ENCODE results near the gene KMT2C. TPM values are rescaled to one million over a fixed set of nuclear protein-coding genes. Genes with fewer than 3 reads are reported as not detected.
"Not testable (repeated sequence)": the region's sequence is repeated elsewhere in the genome, so short reads cannot be mapped to it uniquely, and the experiment has no call there.

KMT2C gene
- total RNA-seq, 8 experiments from 2014 or later = 27.8 to 64.0 (median 35.8) TPM

- WGBS, 10 experiments = 75 to 100% (median 93%) methylated on average over 1 to 7 of the region's 8 CpGs; no CpG with 5 or more reads in 3 of the 10 experiments
- H3K4me1 ChIP-seq (replicated peaks in 1 of 2); ATAC-seq (replicated peaks in 6 of 8); H3K4me3 ChIP-seq; H3K27ac ChIP-seq; in situ Hi-C loops (cut with MboI; ENCODE audit: low pct_unique_long_range_greater_than_20kb in 2 of 9, low sequenced_read_pairs in 9 of 9, unreplicated experiment in 9 of 9): not testable (repeated sequence)
These were observed 194.5 kb downstream of the KMT2C start for GRCh38 chr7:152241301-152241700.

GRCh38 chr7:152236306-152236705, 199.5 kb downstream of the KMT2C start:
- not testable (repeated sequence) for ATAC-seq (replicated peaks in 6 of 8)
- 90 to 100% (median 100%) methylated on average over 1 to 5 of the region's 5 CpGs for WGBS, 10 experiments

GRCh38 chr7:152234421-152234820, 201.4 kb downstream of the KMT2C start:
- H3K27ac ChIP-seq; in situ Hi-C loops (cut with MboI; ENCODE audit: low pct_unique_long_range_greater_than_20kb in 2 of 9, low sequenced_read_pairs in 9 of 9, unreplicated experiment in 9 of 9); ATAC-seq (replicated peaks in 6 of 8); H3K4me3 ChIP-seq; H3K4me1 ChIP-seq (replicated peaks in 1 of 2): not testable (repeated sequence)
- WGBS, 10 experiments = 33 to 100% (median 92%) methylated on average over 1 to 2 of the region's 5 CpGs; no CpG with 5 or more reads in 5 of the 10 experiments

More at GRCh38 chr7:152236306-152236705, 199.5 kb downstream of the KMT2C start:
- in situ Hi-C loops (cut with MboI; ENCODE audit: low pct_unique_long_range_greater_than_20kb in 2 of 9, low sequenced_read_pairs in 9 of 9, unreplicated experiment in 9 of 9); H3K27ac ChIP-seq; H3K4me1 ChIP-seq (replicated peaks in 1 of 2); H3K4me3 ChIP-seq: not testable (repeated sequence)

GRCh38 chr7:152231089-152231488, 204.7 kb downstream of the KMT2C start:
- no peak overlapping the region for H3K27ac ChIP-seq
- no peak overlapping the region for H3K4me3 ChIP-seq
- ATAC-seq (replicated peaks in 6 of 8) = no peak
- no peaks in the 10 kb centered on the region for H3K4me1 ChIP-seq (replicated peaks in 1 of 2)
- in situ Hi-C loops (cut with MboI; ENCODE audit: low pct_unique_long_range_greater_than_20kb in 2 of 9, low sequenced_read_pairs in 9 of 9, unreplicated experiment in 9 of 9) = no loop called here

GRCh38 chr7:152219556-152219955, 216.2 kb downstream of the KMT2C start:
- in situ Hi-C loops (cut with MboI; ENCODE audit: low pct_unique_long_range_greater_than_20kb in 2 of 9, low sequenced_read_pairs in 9 of 9, unreplicated experiment in 9 of 9); H3K4me1 ChIP-seq (replicated peaks in 1 of 2); H3K4me3 ChIP-seq; H3K27ac ChIP-seq; ATAC-seq (replicated peaks in 6 of 8): not testable (repeated sequence)
- WGBS, 10 experiments = 80 to 100% (median 100%) methylated on average over 1 to 4 of the region's 5 CpGs; no CpG with 5 or more reads in 2 of the 10 experiments

GRCh38 chr7:152208766-152209165, 227.0 kb downstream of the KMT2C start:
- in situ Hi-C loops (cut with MboI; ENCODE audit: low pct_unique_long_range_greater_than_20kb in 2 of 9, low sequenced_read_pairs in 9 of 9, unreplicated experiment in 9 of 9); ATAC-seq (replicated peaks in 6 of 8); H3K27ac ChIP-seq; H3K4me3 ChIP-seq; H3K4me1 ChIP-seq (replicated peaks in 1 of 2): not testable (repeated sequence)
- 93 to 100% (median 100%) methylated on average over 1 to 6 of the region's 7 CpGs; no CpG with 5 or more reads in 2 of the 10 experiments for WGBS, 10 experiments

GRCh38 chr7:152204417-152204816, 231.4 kb downstream of the KMT2C start:
- in situ Hi-C loops (cut with MboI; ENCODE audit: low pct_unique_long_range_greater_than_20kb in 2 of 9, low sequenced_read_pairs in 9 of 9, unreplicated experiment in 9 of 9); H3K27ac ChIP-seq; H3K4me3 ChIP-seq; ATAC-seq (replicated peaks in 6 of 8); H3K4me1 ChIP-seq (replicated peaks in 1 of 2): not testable (repeated sequence)

GRCh38 chr7:152203095-152203494, 232.7 kb downstream of the KMT2C start:
- WGBS, 10 experiments = 79 to 100% (median 95%) methylated on average over 3 of the region's 3 CpGs
- in situ Hi-C loops (cut with MboI; ENCODE audit: low pct_unique_long_range_greater_than_20kb in 2 of 9, low sequenced_read_pairs in 9 of 9, unreplicated experiment in 9 of 9) = no loop called here
- ATAC-seq (replicated peaks in 6 of 8) = no peak
- Histone ChIP-seq H3K4me1 (replicated peaks in 1 of 2) (no peaks in the 10 kb centered on the region), H3K27ac (no peak overlapping the region), H3K4me3 (no peak overlapping the region)

GRCh38 chr7:152202056-152202455, 233.7 kb downstream of the KMT2C start:
- ATAC-seq (replicated peaks in 6 of 8) = peak in 2 of 8 experiments; percentile 48 to 67
- Histone ChIP-seq H3K4me1 (replicated peaks in 1 of 2) (no peaks in the 10 kb centered on the region), H3K27ac (no peak overlapping the region), H3K4me3 (no peak overlapping the region)
- in situ Hi-C loops (cut with MboI; ENCODE audit: low pct_unique_long_range_greater_than_20kb in 2 of 9, low sequenced_read_pairs in 9 of 9, unreplicated experiment in 9 of 9) = no loop called here
- 8 to 100% (median 90%) methylated on average over 1 to 3 of the region's 3 CpGs for WGBS, 10 experiments

- H3K27ac ChIP-seq = no peak overlapping the region
- 67 to 100% (median 92%) methylated on average over 1 to 5 of the region's 6 CpGs; no CpG with 5 or more reads in 2 of the 10 experiments for WGBS, 10 experiments
- no peak for ATAC-seq (replicated peaks in 6 of 8)
- no peaks in the 10 kb centered on the region for H3K4me1 ChIP-seq (replicated peaks in 1 of 2)
- H3K4me3 ChIP-seq = no peak overlapping the region
- in situ Hi-C loops (cut with MboI; ENCODE audit: low pct_unique_long_range_greater_than_20kb in 2 of 9, low sequenced_read_pairs in 9 of 9, unreplicated experiment in 9 of 9) = no loop called here
These were observed 235.4 kb downstream of the KMT2C start for GRCh38 chr7:152200395-152200794.

- H3K4me1 ChIP-seq (replicated peaks in 1 of 2) = no peaks in the 10 kb centered on the region
- in situ Hi-C loops (cut with MboI; ENCODE audit: low pct_unique_long_range_greater_than_20kb in 2 of 9, low sequenced_read_pairs in 9 of 9, unreplicated experiment in 9 of 9) = no loop called here
- no peak overlapping the region for H3K4me3 ChIP-seq
- 93 to 100% (median 98%) methylated on average over 2 to 4 of the region's 4 CpGs; no CpG with 5 or more reads in 1 of the 10 experiments for WGBS, 10 experiments
- H3K27ac ChIP-seq = no peak overlapping the region
- ATAC-seq (replicated peaks in 6 of 8) = no peak
These were observed 239.4 kb downstream of the KMT2C start for GRCh38 chr7:152196391-152196790.

GRCh38 chr7:152193880-152194279, 241.9 kb downstream of the KMT2C start:
- no peak overlapping the region for H3K27ac ChIP-seq
- in situ Hi-C loops (cut with MboI; ENCODE audit: low pct_unique_long_range_greater_than_20kb in 2 of 9, low sequenced_read_pairs in 9 of 9, unreplicated experiment in 9 of 9) = no loop called here
- no peak for ATAC-seq (replicated peaks in 6 of 8)
- H3K4me3 ChIP-seq = no peak overlapping the region
- H3K4me1 ChIP-seq (replicated peaks in 1 of 2) = no peaks in the 10 kb centered on the region
- 80 to 100% (median 100%) methylated on average over 1 to 4 of the region's 4 CpGs; no CpG with 5 or more reads in 1 of the 10 experiments for WGBS, 10 experiments

- no peaks in the 10 kb centered on the region for H3K4me1 ChIP-seq (replicated peaks in 1 of 2)
- H3K27ac ChIP-seq = no peak overlapping the region
- WGBS, 10 experiments = 67 to 100% (median 93%) methylated on average over 1 to 2 of the region's 2 CpGs
- in situ Hi-C loops (cut with MboI; ENCODE audit: low pct_unique_long_range_greater_than_20kb in 2 of 9, low sequenced_read_pairs in 9 of 9, unreplicated experiment in 9 of 9) = no loop called here
- H3K4me3 ChIP-seq = no peak overlapping the region
- no peak for ATAC-seq (replicated peaks in 6 of 8)
These were observed 246.7 kb downstream of the KMT2C start for GRCh38 chr7:152189061-152189460.

GRCh38 chr7:152185558-152185957, 250.2 kb downstream of the KMT2C start:
- in situ Hi-C loops (cut with MboI; ENCODE audit: low pct_unique_long_range_greater_than_20kb in 2 of 9, low sequenced_read_pairs in 9 of 9, unreplicated experiment in 9 of 9) = no loop called here
- 15 to 94% (median 78%) methylated on average over 1 to 4 of the region's 4 CpGs for WGBS, 10 experiments
- H3K27ac ChIP-seq = no peak overlapping the region
- no peaks in the 10 kb centered on the region for H3K4me1 ChIP-seq (replicated peaks in 1 of 2)
- peak in 2 of 8 experiments; percentile 75 to 92 for ATAC-seq (replicated peaks in 6 of 8)
- no peak overlapping the region for H3K4me3 ChIP-seq

Measured in motor neuron (in vitro differentiated cells).